ENCODE measurements around the gene CBS.
"Not testable (repeated sequence)": the region's sequence is repeated elsewhere in the genome, so short reads cannot be mapped to it uniquely, and the experiment has no call there.

Gene CBS

GRCh38 chr21:43075170-43076022 is at the start of gene CBS:
CBS (minus strand) TSS chr21:43075835; CDS start chr21:43072193, 3,642 bp downstream.
- not testable (repeated sequence) for DNase-seq

DNA sequence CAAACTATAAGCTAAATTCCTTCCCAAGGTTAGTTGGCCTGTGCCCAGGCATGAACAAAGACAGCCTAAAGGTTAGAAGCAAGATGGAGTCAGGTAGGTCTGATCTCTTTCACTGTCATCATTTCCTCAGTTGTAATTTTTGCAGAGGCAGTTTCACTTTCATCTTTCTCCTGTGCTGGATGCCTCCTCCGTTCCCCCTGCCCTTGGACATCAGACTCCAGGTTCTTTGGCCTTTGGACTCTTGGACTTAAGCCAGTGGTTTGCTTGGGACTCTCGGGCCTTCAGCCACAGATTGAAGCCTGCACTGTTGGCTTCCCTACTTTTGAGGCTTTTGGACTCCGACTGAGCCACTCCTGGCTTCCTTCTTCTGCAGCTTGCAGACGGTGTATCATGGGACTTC is 40.3 kb upstream of the CBS start:
- DNase-seq = not testable (repeated sequence)

GRCh38 chr21:43114483-43114882 is 38.8 kb upstream of the CBS start:
- DNase-seq = not testable (repeated sequence)

GRCh38 chr21:43109006-43109405 is 33.4 kb upstream of the CBS start:
- DNase-seq = not testable (repeated sequence)

DNA sequence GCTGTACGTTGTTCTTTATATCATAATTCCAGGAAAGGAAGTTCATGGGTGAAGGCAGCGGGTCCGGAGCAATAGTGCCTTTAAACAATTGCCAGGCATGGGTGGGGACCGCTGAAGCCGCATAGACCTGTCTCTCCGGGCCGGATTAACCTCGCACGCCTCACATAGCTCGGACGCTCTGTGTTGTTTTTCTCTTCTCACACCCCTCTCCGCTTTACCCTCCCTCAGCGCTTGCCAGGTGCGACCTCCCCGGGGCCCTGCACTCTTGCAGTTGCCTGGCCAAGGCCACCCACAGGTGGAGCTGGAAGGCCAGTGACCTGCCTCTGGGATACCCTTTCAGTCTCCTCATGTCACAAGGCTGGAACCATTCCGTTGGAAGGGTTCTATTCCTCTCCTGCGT is 32.5 kb upstream of the CBS start:
- DNase-seq = not testable (repeated sequence)

GRCh38 chr21:43107794-43108137 is 32.1 kb upstream of the CBS start:
- not testable (repeated sequence) for DNase-seq

DNA sequence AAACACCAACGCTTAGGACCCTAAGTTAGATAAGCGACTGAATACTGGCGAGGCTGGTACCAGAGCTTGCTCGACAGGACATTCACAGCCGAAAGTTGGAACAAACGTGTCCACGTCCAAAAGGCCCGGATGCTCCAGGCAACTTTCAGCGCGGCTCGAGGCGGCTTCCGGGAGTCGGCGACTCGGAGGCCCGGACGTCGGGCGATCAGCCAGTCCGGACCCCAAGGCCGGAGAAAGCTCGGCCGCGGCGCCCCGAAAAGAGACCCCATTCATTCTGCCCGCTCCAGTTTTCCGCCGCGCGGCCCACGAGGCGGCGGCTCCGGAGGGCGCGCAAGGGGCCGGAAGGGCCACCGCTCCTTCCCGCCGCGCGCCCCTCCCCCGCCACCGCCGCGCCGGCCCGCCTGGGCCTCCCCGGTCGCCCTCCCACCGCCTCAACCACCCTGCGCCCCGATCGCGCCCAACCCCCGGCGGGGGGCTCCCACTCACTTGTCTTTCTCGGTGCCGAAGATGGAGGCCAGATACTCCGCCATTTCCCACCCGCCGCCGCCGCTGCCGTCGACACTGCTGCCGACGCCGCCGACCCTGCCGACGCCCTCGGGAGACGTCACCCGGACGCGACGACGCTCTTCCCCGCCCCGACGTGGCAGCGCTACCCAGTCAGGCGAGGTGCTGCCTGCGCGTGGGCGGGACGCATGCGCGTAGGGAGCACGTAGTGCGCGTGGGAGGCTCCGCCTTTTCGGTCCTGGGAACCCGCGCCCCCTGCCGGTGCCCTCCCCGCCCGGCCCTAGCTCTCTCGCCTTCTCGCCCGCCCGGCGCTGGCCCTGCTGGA is 31.5 kb upstream of the CBS start, which contains the start of gene U2AF1:
U2AF1 (minus strand) TSS at position 606 of the 829 bp plus-strand sequence; CDS start at position 530, 76 bp downstream.
- not testable (repeated sequence) for DNase-seq

DNA sequence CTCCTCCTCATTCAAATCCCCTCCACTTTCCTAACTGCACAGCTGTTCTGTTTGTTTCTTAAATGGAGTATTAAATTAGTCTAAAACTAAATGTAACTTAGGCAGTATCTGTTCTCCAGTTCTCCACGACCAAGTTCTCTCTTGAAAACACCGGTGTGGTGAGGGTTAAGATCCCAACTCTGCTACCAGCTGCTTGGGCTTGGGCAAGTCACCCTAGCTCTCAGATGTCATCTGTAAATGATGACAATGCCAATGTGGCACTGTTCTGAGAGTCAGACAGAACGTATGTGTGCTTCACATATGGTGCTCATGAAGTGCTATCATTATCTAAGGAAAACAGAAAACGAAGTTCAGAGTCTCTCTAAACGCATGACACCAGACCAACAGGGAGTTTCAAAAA is 29.0 kb upstream of the CBS start:
- DNase-seq = not testable (repeated sequence)

- DNase-seq = not testable (repeated sequence)
Measured at GRCh38 chr21:43102281-43102680, 26.6 kb upstream of the CBS start.

DNA sequence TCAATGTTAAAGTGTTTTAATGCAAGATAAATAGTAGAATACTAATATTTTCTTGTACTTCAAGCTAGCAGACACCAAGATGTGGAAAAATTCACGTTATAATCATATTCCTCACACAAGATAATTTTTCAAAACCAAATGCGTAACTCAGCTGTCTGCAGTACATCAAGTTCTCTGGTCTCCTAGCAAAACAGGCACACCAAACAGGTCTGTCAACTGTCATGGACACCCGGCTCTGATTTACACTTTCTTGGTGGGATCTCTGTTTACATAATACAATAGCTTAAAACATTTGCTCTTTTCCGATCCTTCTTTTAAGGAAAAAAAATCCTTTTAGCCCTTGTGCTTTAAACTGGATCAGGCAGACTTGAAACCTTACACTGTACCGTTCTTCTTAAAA is 26.0 kb upstream of the CBS start:
- DNase-seq = not testable (repeated sequence)

GRCh38 chr21:43101000-43101399 is 25.4 kb upstream of the CBS start:
- DNase-seq = not testable (repeated sequence)

GRCh38 chr21:43091979-43092614 is 16.5 kb upstream of the CBS start:
- DNase-seq = not testable (repeated sequence)

- not testable (repeated sequence) for DNase-seq
Measured at GRCh38 chr21:43090947-43091346, 15.3 kb upstream of the CBS start.

- DNase-seq = not testable (repeated sequence)
Measured at GRCh38 chr21:43089463-43089862, 13.8 kb upstream of the CBS start.

- not testable (repeated sequence) for DNase-seq
Measured at GRCh38 chr21:43082587-43083300, 7.1 kb upstream of the CBS start.

GRCh38 chr21:43076643-43077042 is 1.0 kb upstream of the CBS start:
- not testable (repeated sequence) for DNase-seq

GRCh38 chr21:43076023-43076637 is 495 bp upstream of the CBS start:
- DNase-seq = not testable (repeated sequence)

GRCh38 chr21:43074401-43075169 is 1.1 kb downstream of the CBS start:
- not testable (repeated sequence) for DNase-seq

- DNase-seq = not testable (repeated sequence)
Measured at GRCh38 chr21:43072742-43073141, 2.9 kb downstream of the CBS start.

DNA sequence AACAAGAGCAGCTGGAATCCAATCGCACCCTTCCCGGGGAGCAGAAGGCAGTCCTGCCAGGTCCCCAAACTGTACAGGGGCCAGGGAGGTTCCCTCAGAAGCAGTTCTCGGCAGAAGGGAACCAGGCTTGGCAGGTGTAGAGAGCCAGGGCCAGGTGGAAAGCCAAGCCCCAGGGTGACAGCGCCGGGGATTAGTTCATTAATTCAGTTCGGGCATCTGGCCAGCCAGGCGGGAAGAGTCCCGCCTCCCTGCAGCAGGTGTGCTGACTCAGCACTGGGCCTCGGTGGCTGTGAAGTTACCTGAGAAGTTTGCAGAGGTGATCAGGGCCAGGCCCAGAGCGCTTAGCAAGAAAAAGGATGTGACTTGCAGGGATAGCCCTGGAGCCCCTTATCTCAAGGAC is 6.0 kb downstream of the CBS start:
- not testable (repeated sequence) for DNase-seq

DNA sequence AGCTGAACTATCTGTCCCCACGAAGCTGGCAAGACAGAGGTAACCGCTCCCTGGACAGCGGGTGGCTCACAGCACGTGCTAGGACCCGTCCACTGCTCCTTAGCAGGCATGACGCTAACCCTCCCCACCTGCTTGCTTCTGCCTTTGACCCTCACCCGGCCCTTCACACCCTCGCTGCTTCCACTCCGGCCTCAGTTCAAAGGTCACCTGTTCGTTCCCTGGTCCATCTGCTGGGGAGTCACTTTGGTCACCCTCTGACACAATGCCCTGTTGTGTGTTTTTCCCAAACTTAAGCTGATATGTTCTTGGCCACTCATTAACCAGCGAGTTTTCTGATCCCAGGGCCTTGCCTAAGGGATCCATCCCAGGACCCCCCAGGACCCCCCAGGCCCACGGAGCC is 7.6 kb downstream of the CBS start:
- DNase-seq = not testable (repeated sequence)
